Epithelial cell of esophagus (primary cell): Measurements from ENCODE around the gene RPP40.
"Not testable (repeated sequence)": the region's sequence is repeated elsewhere in the genome, so short reads cannot be mapped to it uniquely, and the experiment has no call there.

Source experiments
- DNase-seq: peaks from one replicate; pipeline ENCODE4 v3.0.0; 2010; ENCODE audit warnings: low read depth
- H3K4me3 ChIP-seq: 2 replicates; pipeline ENCODE4 v1.5.1; 2011; ENCODE audit warnings: mild to moderate bottlenecking, low read length, control low read depth
- TF ChIP-seq, protein P1 (sequence below): IDR thresholded peaks from 2 replicates; pipeline ENCODE4 v1.5.1; 2011; ENCODE audit warnings: low read depth, mild to moderate bottlenecking, low read length, control low read depth, inconsistent platforms; ENCODE audit not compliant: insufficient read depth; ENCODE audit errors: missing control alignments

RPP40 gene

GRCh38 chr6:5020142-5020541, 16.3 kb upstream of the RPP40 start:
- no peak overlapping the region for H3K4me3 ChIP-seq
- no peak for DNase-seq
- TF ChIP-seq, protein P1, sequence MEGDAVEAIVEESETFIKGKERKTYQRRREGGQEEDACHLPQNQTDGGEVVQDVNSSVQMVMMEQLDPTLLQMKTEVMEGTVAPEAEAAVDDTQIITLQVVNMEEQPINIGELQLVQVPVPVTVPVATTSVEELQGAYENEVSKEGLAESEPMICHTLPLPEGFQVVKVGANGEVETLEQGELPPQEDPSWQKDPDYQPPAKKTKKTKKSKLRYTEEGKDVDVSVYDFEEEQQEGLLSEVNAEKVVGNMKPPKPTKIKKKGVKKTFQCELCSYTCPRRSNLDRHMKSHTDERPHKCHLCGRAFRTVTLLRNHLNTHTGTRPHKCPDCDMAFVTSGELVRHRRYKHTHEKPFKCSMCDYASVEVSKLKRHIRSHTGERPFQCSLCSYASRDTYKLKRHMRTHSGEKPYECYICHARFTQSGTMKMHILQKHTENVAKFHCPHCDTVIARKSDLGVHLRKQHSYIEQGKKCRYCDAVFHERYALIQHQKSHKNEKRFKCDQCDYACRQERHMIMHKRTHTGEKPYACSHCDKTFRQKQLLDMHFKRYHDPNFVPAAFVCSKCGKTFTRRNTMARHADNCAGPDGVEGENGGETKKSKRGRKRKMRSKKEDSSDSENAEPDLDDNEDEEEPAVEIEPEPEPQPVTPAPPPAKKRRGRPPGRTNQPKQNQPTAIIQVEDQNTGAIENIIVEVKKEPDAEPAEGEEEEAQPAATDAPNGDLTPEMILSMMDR = no peak

DNA sequence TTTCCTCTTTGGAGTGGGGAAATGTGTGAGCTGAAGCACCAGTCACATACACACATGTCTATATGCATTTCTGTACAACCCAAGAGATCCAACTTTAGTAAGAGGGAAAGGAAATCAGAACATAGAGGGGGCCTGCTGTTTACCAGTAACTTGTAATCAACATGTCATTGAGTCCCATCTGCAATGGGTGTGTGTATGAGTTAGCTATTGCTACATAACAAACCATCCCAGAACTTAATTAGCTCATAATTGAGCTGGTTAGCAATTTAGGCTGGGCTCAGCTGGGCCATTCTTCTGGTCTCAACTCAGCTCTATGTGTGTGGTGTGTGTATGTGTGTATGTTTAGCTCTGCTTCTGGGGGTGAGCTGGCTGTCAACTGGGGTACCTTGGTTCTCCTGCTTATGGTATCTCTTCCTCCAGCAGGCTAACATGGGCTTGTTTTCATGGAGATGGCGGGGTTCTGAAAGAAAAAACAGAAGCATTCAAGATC, 10.3 kb upstream of the RPP40 start:
- H3K4me3 ChIP-seq = no peak overlapping the region
- TF ChIP-seq, protein P1 = no peak
- DNase-seq = no peak

DNA sequence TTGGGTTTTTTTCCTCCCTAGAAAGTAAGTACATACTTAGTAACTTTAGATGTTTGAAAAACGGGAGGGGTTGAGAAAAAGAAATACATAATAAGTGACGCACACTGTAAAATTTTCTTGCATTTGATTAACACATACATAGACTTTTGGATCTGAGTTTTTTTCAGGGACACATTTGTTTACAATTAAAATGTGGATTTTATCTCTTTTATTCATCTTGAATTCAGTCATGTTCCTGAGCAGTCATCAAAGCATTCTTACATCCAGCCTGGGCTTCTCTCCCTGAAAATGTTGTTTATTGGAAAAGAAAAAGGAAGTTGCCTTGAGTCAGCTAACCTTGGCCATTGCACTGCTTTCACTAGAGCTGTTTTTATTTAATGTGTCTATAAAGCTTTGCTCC, 8.7 kb upstream of the RPP40 start:
- DNase-seq = no peak
- TF ChIP-seq, protein P1 = no peak
- no peak overlapping the region for H3K4me3 ChIP-seq

GRCh38 chr6:5011346-5011745, 7.5 kb upstream of the RPP40 start:
- TF ChIP-seq, protein P1 = no peak

GRCh38 chr6:5007531-5007930, 3.7 kb upstream of the RPP40 start:
- TF ChIP-seq, protein P1 = no peak
- H3K4me3 ChIP-seq = no peak overlapping the region
- no peak for DNase-seq

More at GRCh38 chr6:5011346-5011745, 7.5 kb upstream of the RPP40 start:
- H3K4me3 ChIP-seq = no peak overlapping the region
- no peak for DNase-seq

DNA sequence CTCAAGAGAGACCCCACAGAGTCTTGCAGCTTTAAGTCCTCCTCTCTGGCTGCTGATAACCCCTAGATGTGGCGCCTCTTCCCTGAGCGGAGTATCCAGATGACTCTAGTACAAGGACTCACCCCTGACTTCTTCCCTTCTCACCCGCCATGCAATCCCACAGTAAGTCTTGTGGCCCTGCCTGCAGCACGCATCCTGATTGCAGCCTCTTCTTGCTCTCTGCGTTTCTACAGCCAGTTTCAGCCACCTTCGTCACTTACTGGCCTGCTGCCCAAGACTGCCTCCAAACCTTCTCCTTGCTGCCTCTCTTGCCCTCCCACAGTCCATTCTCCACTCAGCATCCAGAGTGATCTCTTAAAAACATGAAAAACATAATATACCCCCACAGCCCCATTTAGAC, 2.4 kb upstream of the RPP40 start:
- TF ChIP-seq, protein P1 = no peak
- DNase-seq = no peak
- H3K4me3 ChIP-seq = no peak overlapping the region

DNA sequence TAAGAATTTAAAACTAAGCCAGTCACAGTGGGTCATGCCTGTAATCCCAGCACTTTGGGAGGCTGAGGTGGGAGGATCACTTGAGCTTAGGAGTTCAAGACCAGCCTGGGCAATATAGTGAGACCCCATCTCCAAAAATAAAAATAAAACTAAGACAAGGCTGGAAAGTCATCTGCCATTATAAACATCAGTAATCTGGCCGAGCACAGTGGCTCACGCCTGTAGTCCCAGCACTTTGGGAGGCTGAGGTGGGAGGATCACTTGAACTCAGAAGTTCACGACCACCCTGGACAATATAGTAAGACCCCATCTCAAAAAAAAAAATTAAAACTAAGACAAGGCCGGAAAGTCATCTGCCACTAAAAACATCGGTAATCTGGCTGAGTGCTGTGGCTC, 1.2 kb upstream of the RPP40 start:
- not testable (repeated sequence) for DNase-seq, H3K4me3 ChIP-seq

- peak overlapping the region; percentile 95 for H3K4me3 ChIP-seq
- peak; percentile 3 for DNase-seq
- TF ChIP-seq, protein P1 = no peak
Observed at GRCh38 chr6:5004373-5005037, 668 bp upstream of the RPP40 start.
